Myometrial cell (primary cell): ENCODE measurements around the gene TAF9B. TPM values are rescaled to one million over a fixed set of nuclear protein-coding genes. Genes with fewer than 3 reads are reported as not detected.

Experiments used
- total RNA-seq: library from RNA; depleted of rRNA; stranded (reverse); fragments of >200 nt; gene quantifications from 2 replicates; pipeline ENCODE4 v1.2.3, GENCODE V29; 2015

TAF9B gene
- 42.4 and 48.9 TPM in 2 replicates for total RNA-seq

GRCh38 chrX:78139160-78140123 lies at the start of gene TAF9B:
TSS of gene TAF9B (minus strand) at chrX:78139650. CDS start at chrX:78139611, 39 bp downstream.

GRCh38 chrX:78103623-78104446 lies 35.6 kb downstream of the TAF9B start, which contains the start of gene PGK1:
TSS of gene PGK1 (plus strand) at chrX:78104248. CDS start at chrX:78104341, 93 bp downstream.

Other genes with a start within 250 kb of the TAF9B start
- gene MAGT1, start 244.2 kb downstream of the TAF9B start, total RNA-seq: 53.9 and 70.5 TPM in 2 replicates
- 299 and 387 TPM in 2 replicates for gene COX7B, start 240.2 kb downstream of the TAF9B start, total RNA-seq
- 2.9 and 3.9 TPM in 2 replicates for gene ATP7A, start 229.0 kb downstream of the TAF9B start, total RNA-seq
- not detected in 2 replicates for gene PGAM4, start 170.0 kb downstream of the TAF9B start, total RNA-seq
- 338 and 353 TPM in 2 replicates for gene PGK1, start 35.4 kb downstream of the TAF9B start, total RNA-seq
- gene CYSLTR1, start 188.0 kb upstream of the TAF9B start, total RNA-seq: not detected in 2 replicates